HCT116 (cell line): Measurements from ENCODE around the gene RNASE8. TPM values are rescaled to one million over a fixed set of nuclear protein-coding genes. Genes with fewer than 3 reads are reported as not detected.

Experiments
- ATAC-seq: fragments of 200-7000 bp; cut with Tn5 transposase; 2 replicates; pipeline ENCODE4 v1.9.1; 2020; ENCODE audit warnings: mild to moderate bottlenecking, moderate library complexity
- BruUV-seq: library from RNA; stranded (reverse); fragments of 400-500 nt; replicated peaks from 2 replicates; lab custom pipeline; 2021; lab: Mats Ljungman, UMichigan
- CTCF ChIA-PET: fragments of 300-600 bp; sonication (Branson Sonifier 250); formaldehyde crosslinking; loops from one replicate; lab custom pipeline; 2021; ENCODE audit warnings: antibody characterized with exemption; lab: Charles Lee
- POLR2A ChIA-PET: fragments of 300-600, 350-600 bp; sonication (Branson Sonifier 250); formaldehyde crosslinking; loops from one replicate; lab custom pipeline; 2021; ENCODE audit warnings: antibody characterized with exemption; lab: Charles Lee
- RAD21 ChIA-PET, 2 experiments: fragments of 300-600 bp; sonication (Branson Sonifier 250); formaldehyde crosslinking; loops; one replicate each; lab custom pipeline; 2023; ENCODE audit warnings: low total read pairs in 2 of 2; ENCODE audit not compliant: uncharacterized antibody in 2 of 2, unreplicated experiment in 2 of 2, low non-redundant PET in 1 of 2; lab: Charles Lee
- DNase-seq: peaks from one replicate; pipeline ENCODE4 v3.0.0-alpha.2; 2010; ENCODE audit warnings: low read depth, low spot score
- H2AFZ ChIP-seq: fragments of 200-600 bp; shearing (Covaris generic), sonication (generic); 2 replicates; pipeline ENCODE4 v1.6.1; 2017; ENCODE audit warnings: low read depth, mixed run types, mixed read lengths, antibody characterized with exemption, low read length; ENCODE audit not compliant: poor library complexity, severe bottlenecking
- H3K27ac ChIP-seq: 2 replicates; pipeline ENCODE4 v1.5.1; 2012; ENCODE audit warnings: low read depth, low read length
- H3K27me3 ChIP-seq: fragments of 200-600 bp; sonication (generic); 2 replicates; pipeline ENCODE4 v1.6.1; 2016; ENCODE audit warnings: mixed run types, low read length, mixed read lengths; ENCODE audit not compliant: insufficient read depth
- H3K36me3 ChIP-seq, 2 experiments: fragments of 200-500 bp in 1 of 2; fragments of 200-600 bp in 1 of 2; sonication (Bioruptor generic) in 1 of 2; sonication (generic) in 1 of 2; 2 replicates each; pipeline versions ENCODE4 v1.5.1 to v1.6.1; 2014 to 2016; ENCODE audit warnings: low read length in 2 of 2, inconsistent platforms in 1 of 2, mixed read lengths in 1 of 2, mixed run types in 1 of 2; ENCODE audit not compliant: insufficient read depth in 2 of 2, control insufficient read depth in 1 of 2
- H3K4me1 ChIP-seq, 2 experiments: fragments of 200-600 bp in 1 of 2; sonication (generic) in 1 of 2; 2 replicates each; pipeline versions ENCODE4 v1.5.1 to v1.6.1; 2012 to 2017; ENCODE audit warnings: low read length in 2 of 2, inconsistent platforms in 1 of 2, mild to moderate bottlenecking in 1 of 2, mixed read lengths in 1 of 2, mixed run types in 1 of 2, moderate library complexity in 1 of 2; ENCODE audit not compliant: insufficient read depth in 2 of 2, control insufficient read depth in 1 of 2
- H3K4me2 ChIP-seq: fragments of 200-600 bp; sonication (generic); 2 replicates; pipeline ENCODE4 v1.6.1; 2017; ENCODE audit warnings: mixed run types, low read length, mixed read lengths
- H3K4me3 ChIP-seq, 2 experiments: fragments of 200-600 bp in 1 of 2; sonication (generic) in 1 of 2; replicated peaks in 1 of 2; 2 replicates each; pipeline ENCODE4 v1.5.1; 2011 to 2016; ENCODE audit warnings: low read length in 2 of 2, control low read depth in 1 of 2, low read depth in 1 of 2, mild to moderate bottlenecking in 1 of 2, mixed read lengths in 1 of 2, mixed run types in 1 of 2
- H3K79me2 ChIP-seq: fragments of 200-600 bp; sonication (generic); 2 replicates; pipeline ENCODE4 v1.6.1; 2017; ENCODE audit warnings: mild to moderate bottlenecking, mixed run types, low read length, moderate library complexity, mixed read lengths; ENCODE audit not compliant: insufficient read depth
- H3K9ac ChIP-seq: fragments of 200-600 bp; sonication (generic); 2 replicates; pipeline ENCODE4 v1.6.1; 2016; ENCODE audit warnings: low read length, mixed read lengths
- H3K9me2 ChIP-seq: fragments of 200-600 bp; sonication (generic), shearing (Covaris generic); 2 replicates; pipeline ENCODE4 v1.6.1; 2017; ENCODE audit warnings: mixed run types, mild to moderate bottlenecking, moderate library complexity; ENCODE audit not compliant: insufficient read depth
- H3K9me3 ChIP-seq, 2 experiments: fragments of 200-500 bp in 1 of 2; fragments of 200-600 bp in 1 of 2; sonication (Bioruptor generic) in 1 of 2; sonication (generic) in 1 of 2; 2 replicates each; pipeline ENCODE4 v1.6.1; 2014 to 2017; ENCODE audit warnings: low read length in 2 of 2, mixed read lengths in 2 of 2, inconsistent platforms in 1 of 2, low read depth in 1 of 2, mild to moderate bottlenecking in 1 of 2, mixed run types in 1 of 2, moderate library complexity in 1 of 2; ENCODE audit not compliant: control insufficient read depth in 1 of 2, insufficient read depth in 1 of 2
- H4K20me1 ChIP-seq: fragments of 200-600 bp; sonication (generic), shearing (Covaris generic); 2 replicates; pipeline ENCODE4 v1.6.1; 2017; ENCODE audit warnings: mixed run types, mild to moderate bottlenecking, moderate library complexity; ENCODE audit not compliant: insufficient read depth
- CBX3 ChIP-seq: IDR thresholded peaks from 2 replicates; pipeline ENCODE4 v1.6.1; 2012; ENCODE audit warnings: low read depth
- EZH2phosphoT487 ChIP-seq: fragments of 200-600 bp; IDR thresholded peaks from 2 replicates; pipeline ENCODE4 v1.6.1; 2018; ENCODE audit warnings: antibody characterized with exemption, borderline replicate concordance
- JUND ChIP-seq: IDR thresholded peaks from 2 replicates; pipeline ENCODE4 v1.6.1; 2012
- POLR2A ChIP-seq: IDR thresholded peaks from 2 replicates; pipeline ENCODE4 v1.7.0; 2011; ENCODE audit warnings: borderline replicate concordance; ENCODE audit not compliant: insufficient read depth, insufficient read length; ENCODE audit errors: extremely low read depth
- POLR2AphosphoS5 ChIP-seq: IDR thresholded peaks from 2 replicates; pipeline ENCODE4 v1.6.1; 2011; ENCODE audit warnings: mild to moderate bottlenecking, low read depth, low read length, moderate library complexity
- SP1 ChIP-seq: IDR thresholded peaks from 2 replicates; pipeline ENCODE4 v1.6.1; 2012; ENCODE audit warnings: low read depth
- ZFX ChIP-seq: fragments of 450-650 bp; IDR thresholded peaks from 2 replicates; pipeline ENCODE4 v1.6.1; 2017
- ZNF274 ChIP-seq: fragments of 200-500 bp; sonication (Bioruptor generic); IDR thresholded peaks from 2 replicates; pipeline ENCODE4 v1.6.1; 2014; ENCODE audit warnings: mild to moderate bottlenecking, low read depth, low read length, inconsistent platforms
- intact Hi-C: fragments of 100-400 bp; cut with micrococcal nuclease; formaldehyde crosslinking; loops from 2 replicates; pipeline ENCODE4 v1.10.0; 2022
- total RNA-seq: library from RNA; stranded (reverse); gene quantifications from one replicate; pipeline ENCODE4 v1.2.1, GENCODE V29; 2021; ENCODE audit not compliant: unreplicated experiment
- TF ChIP-seq, protein P1 (sequence below): IDR thresholded peaks from 2 replicates; pipeline ENCODE4 v1.6.1; 2012
- TF ChIP-seq, protein P2 (sequence below): IDR thresholded peaks from 2 replicates; pipeline ENCODE4 v1.6.1; 2011; ENCODE audit warnings: mild to moderate bottlenecking, low read length, moderate library complexity; ENCODE audit not compliant: insufficient replicate concordance; ENCODE audit errors: extremely low read depth
- TF ChIP-seq, protein P3 (sequence below): IDR thresholded peaks from 2 replicates; pipeline ENCODE4 v1.6.1; 2012; ENCODE audit warnings: low read depth
- TF ChIP-seq, protein P4 (sequence below), 3 experiments: fragments of 200-600 bp in 1 of 3; sonication (generic) in 1 of 3; IDR thresholded peaks in 2 of 3; conservative IDR thresholded peaks in 1 of 3; 2 replicates each; pipeline ENCODE4 v1.5.1; 2012 to 2017; ENCODE audit warnings: low read depth in 2 of 3, low read length in 2 of 3, antibody characterized with exemption in 1 of 3, borderline replicate concordance in 1 of 3, control low read depth in 1 of 3, mild to moderate bottlenecking in 1 of 3, mixed read lengths in 1 of 3, mixed run types in 1 of 3, moderate library complexity in 1 of 3; ENCODE audit not compliant: insufficient read depth in 1 of 3

RNASE8 gene
- total RNA-seq, 1 experiment from 2014 or later: not detected

DNA sequence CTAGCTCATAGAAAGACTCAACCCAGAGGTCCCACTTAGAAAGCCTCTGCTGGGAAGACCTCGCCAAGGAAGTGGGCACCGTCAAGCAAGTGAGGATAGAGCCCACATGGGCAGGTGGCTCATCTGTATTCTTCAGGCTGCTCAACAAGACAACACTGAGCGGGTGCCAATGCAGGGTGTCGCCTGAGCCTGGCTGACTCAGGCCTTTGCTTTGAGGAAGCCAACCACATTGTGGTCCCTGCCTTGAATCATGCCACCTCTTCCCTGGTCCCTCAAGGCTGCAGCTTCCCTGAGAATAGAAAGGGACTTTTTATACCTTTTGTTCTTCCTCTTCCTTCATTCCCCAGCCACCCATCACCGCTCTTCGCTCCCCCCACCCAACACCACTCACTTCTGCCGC, 20.9 kb upstream of the RNASE8 start:
- no peaks in the 10 kb centered on the region for H3K9me3 ChIP-seq
- TF ChIP-seq ZFX (no peak), SP1 (no peak)
- TF ChIP-seq, protein P1, sequence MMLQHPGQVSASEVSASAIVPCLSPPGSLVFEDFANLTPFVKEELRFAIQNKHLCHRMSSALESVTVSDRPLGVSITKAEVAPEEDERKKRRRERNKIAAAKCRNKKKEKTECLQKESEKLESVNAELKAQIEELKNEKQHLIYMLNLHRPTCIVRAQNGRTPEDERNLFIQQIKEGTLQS: no peak
- TF ChIP-seq, protein P2, sequence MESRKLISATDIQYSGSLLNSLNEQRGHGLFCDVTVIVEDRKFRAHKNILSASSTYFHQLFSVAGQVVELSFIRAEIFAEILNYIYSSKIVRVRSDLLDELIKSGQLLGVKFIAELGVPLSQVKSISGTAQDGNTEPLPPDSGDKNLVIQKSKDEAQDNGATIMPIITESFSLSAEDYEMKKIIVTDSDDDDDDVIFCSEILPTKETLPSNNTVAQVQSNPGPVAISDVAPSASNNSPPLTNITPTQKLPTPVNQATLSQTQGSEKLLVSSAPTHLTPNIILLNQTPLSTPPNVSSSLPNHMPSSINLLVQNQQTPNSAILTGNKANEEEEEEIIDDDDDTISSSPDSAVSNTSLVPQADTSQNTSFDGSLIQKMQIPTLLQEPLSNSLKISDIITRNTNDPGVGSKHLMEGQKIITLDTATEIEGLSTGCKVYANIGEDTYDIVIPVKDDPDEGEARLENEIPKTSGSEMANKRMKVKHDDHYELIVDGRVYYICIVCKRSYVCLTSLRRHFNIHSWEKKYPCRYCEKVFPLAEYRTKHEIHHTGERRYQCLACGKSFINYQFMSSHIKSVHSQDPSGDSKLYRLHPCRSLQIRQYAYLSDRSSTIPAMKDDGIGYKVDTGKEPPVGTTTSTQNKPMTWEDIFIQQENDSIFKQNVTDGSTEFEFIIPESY: no peak
- ATAC-seq: no peak; the same call in 1 of the 2 replicates
- no peak overlapping the region for H3K27ac ChIP-seq
- no peaks in the 10 kb centered on the region for H3K79me2 ChIP-seq
- ChIA-PET CTCF (interaction anchor here (5.2 kb wide), 1 partner anchor 22 kb away, joined by 25 read pairs; no protein-coding TSS in a partner anchor), POLR2A (no interaction called here), RAD21 (no interaction called here)
- H3K9me2 ChIP-seq: no peaks in the 10 kb centered on the region
- H3K9ac ChIP-seq: no peak overlapping the region
- H2AFZ ChIP-seq: no peak overlapping the region
- peaks cover 0 to 7% of the 10 kb centered on the region in 2 experiments; a peak in 1 of 4 replicates for H3K4me1 ChIP-seq
- no peaks in the 10 kb centered on the region for H3K36me3 ChIP-seq
- H3K4me2 ChIP-seq: no peak overlapping the region
- H3K4me3 ChIP-seq: no peak overlapping the region
- intact Hi-C loops: no loop called here
- BruUV-seq: no TSS peak
- DNase-seq: no peak
- no peaks in the 10 kb centered on the region; the same call in 1 of the 2 replicates for H3K27me3 ChIP-seq
- H4K20me1 ChIP-seq: no peaks in the 10 kb centered on the region

DNA sequence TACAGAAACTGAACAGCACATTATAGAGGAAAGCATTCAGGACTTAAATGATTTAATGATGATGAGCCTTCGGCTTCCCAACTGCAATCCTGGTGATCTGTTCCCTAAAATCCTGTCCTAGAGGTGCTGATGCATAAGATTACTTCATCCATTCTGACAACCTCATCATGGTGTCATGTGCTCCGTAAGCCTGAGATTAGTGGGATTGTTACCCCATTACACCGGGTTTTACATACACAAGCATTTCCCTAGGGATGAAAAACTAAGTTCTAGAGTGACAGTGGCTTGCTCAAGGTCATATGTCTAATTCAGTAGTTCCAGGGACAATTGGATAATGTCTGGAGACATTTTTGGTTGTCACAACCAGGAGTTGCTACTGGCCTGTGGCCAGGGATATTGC, 20.5 kb upstream of the RNASE8 start:
- intact Hi-C loops: no loop called here
- RAD21 ChIA-PET: no interaction called here
- TF ChIP-seq, protein P3, sequence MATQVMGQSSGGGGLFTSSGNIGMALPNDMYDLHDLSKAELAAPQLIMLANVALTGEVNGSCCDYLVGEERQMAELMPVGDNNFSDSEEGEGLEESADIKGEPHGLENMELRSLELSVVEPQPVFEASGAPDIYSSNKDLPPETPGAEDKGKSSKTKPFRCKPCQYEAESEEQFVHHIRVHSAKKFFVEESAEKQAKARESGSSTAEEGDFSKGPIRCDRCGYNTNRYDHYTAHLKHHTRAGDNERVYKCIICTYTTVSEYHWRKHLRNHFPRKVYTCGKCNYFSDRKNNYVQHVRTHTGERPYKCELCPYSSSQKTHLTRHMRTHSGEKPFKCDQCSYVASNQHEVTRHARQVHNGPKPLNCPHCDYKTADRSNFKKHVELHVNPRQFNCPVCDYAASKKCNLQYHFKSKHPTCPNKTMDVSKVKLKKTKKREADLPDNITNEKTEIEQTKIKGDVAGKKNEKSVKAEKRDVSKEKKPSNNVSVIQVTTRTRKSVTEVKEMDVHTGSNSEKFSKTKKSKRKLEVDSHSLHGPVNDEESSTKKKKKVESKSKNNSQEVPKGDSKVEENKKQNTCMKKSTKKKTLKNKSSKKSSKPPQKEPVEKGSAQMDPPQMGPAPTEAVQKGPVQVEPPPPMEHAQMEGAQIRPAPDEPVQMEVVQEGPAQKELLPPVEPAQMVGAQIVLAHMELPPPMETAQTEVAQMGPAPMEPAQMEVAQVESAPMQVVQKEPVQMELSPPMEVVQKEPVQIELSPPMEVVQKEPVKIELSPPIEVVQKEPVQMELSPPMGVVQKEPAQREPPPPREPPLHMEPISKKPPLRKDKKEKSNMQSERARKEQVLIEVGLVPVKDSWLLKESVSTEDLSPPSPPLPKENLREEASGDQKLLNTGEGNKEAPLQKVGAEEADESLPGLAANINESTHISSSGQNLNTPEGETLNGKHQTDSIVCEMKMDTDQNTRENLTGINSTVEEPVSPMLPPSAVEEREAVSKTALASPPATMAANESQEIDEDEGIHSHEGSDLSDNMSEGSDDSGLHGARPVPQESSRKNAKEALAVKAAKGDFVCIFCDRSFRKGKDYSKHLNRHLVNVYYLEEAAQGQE: no peak
- TF ChIP-seq ZFX (no peak), SP1 (no peak), POLR2A (no peak), CBX3 (no peak), ZNF274 (no peak), POLR2AphosphoS5 (no peak), JUND (no peak), EZH2phosphoT487 (no peak)
- TF ChIP-seq, protein P4, sequence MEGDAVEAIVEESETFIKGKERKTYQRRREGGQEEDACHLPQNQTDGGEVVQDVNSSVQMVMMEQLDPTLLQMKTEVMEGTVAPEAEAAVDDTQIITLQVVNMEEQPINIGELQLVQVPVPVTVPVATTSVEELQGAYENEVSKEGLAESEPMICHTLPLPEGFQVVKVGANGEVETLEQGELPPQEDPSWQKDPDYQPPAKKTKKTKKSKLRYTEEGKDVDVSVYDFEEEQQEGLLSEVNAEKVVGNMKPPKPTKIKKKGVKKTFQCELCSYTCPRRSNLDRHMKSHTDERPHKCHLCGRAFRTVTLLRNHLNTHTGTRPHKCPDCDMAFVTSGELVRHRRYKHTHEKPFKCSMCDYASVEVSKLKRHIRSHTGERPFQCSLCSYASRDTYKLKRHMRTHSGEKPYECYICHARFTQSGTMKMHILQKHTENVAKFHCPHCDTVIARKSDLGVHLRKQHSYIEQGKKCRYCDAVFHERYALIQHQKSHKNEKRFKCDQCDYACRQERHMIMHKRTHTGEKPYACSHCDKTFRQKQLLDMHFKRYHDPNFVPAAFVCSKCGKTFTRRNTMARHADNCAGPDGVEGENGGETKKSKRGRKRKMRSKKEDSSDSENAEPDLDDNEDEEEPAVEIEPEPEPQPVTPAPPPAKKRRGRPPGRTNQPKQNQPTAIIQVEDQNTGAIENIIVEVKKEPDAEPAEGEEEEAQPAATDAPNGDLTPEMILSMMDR (IDR thresholded peaks at IDR 0.05 in 2 of 3, conservative IDR thresholded peaks at IDR 0.05 in 1 of 3; ENCODE audit: borderline replicate concordance in 1 of 3, insufficient read depth in 1 of 3, low read depth in 2 of 3, low read length in 2 of 3): no peak

More for the DNA sequence above, 20.5 kb upstream of the RNASE8 start:
- Histone ChIP-seq H3K79me2 (no peaks in the 10 kb centered on the region), H3K27ac (no peak overlapping the region), H3K4me1 (peaks cover 0 to 7% of the 10 kb centered on the region in 2 experiments; a peak in 1 of 4 replicates), H3K4me3 (no peak overlapping the region), H2AFZ (no peak overlapping the region), H3K9me2 (no peaks in the 10 kb centered on the region), H3K9me3 (no peaks in the 10 kb centered on the region), H3K27me3 (no peaks in the 10 kb centered on the region; the same call in 1 of the 2 replicates), H3K9ac (no peak overlapping the region), H4K20me1 (no peaks in the 10 kb centered on the region), H3K36me3 (no peaks in the 10 kb centered on the region), H3K4me2 (no peak overlapping the region)
- ATAC-seq: no peak
- no TSS peak for BruUV-seq
- CTCF ChIA-PET: interaction anchor here (5.2 kb wide), 1 partner anchor 22 kb away, joined by 25 read pairs; no protein-coding TSS in a partner anchor
- POLR2A ChIA-PET: no interaction called here
- no peak for DNase-seq
